H1 (cell line): ENCODE measurements around the gene EPB41L4A. TPM values are rescaled to one million over a fixed set of nuclear protein-coding genes. Genes with fewer than 3 reads are reported as not detected.

Experiments used
- CTCF ChIA-PET: fragments of 300-600 bp; sonication (Branson Sonifier 250); formaldehyde crosslinking; loops from one replicate; lab custom pipeline; 2021; ENCODE audit not compliant: partially characterized antibody; lab: Charles Lee
- POLR2A ChIA-PET: fragments of 300-600 bp; sonication (Branson Sonifier 250); formaldehyde crosslinking; loops from one replicate; lab custom pipeline; 2021; ENCODE audit warnings: inconsistent platforms; ENCODE audit not compliant: partially characterized antibody; lab: Charles Lee
- DNase-seq, 2 experiments: peaks; one replicate each; pipeline versions ENCODE4 v3.0.0 to v3.0.0-alpha.2; 2010 to 2022; ENCODE audit warnings: low spot score in 2 of 2, low read depth in 1 of 2, mixed read lengths in 1 of 2
- FAIRE-seq: peaks from 2 replicates; lab custom pipeline; 2011; peaks lifted over from hg19 to GRCh38; lab: Jason Lieb, UNC
- H2AFZ ChIP-seq: 2 replicates; pipeline ENCODE4 v1.8.1; 2012; ENCODE audit warnings: low read length, inconsistent platforms
- H2AK5ac ChIP-seq: 2 replicates; pipeline ENCODE4 v1.6.1; 2013; ENCODE audit warnings: low read depth, low read length
- H2BK120ac ChIP-seq: replicated peaks from 2 replicates; pipeline ENCODE3; 2013; ENCODE audit warnings: low read depth, low read length, inconsistent platforms
- H2BK12ac ChIP-seq: 2 replicates; pipeline ENCODE4 v1.6.1; 2013; ENCODE audit warnings: low read depth, low read length
- H2BK15ac ChIP-seq: 2 replicates; pipeline ENCODE4 v1.6.1; 2013; ENCODE audit warnings: low read length
- H2BK20ac ChIP-seq: 2 replicates; pipeline ENCODE4 v1.6.1; 2013; ENCODE audit warnings: low read length
- H2BK5ac ChIP-seq: 2 replicates; pipeline ENCODE4 v1.6.1; 2013; ENCODE audit warnings: low read depth, low read length
- H3K14ac ChIP-seq: 2 replicates; pipeline ENCODE4 v1.6.1; 2013; ENCODE audit warnings: inconsistent platforms; ENCODE audit not compliant: insufficient read length
- H3K18ac ChIP-seq: 2 replicates; pipeline ENCODE4 v1.6.1; 2013; ENCODE audit warnings: low read length; ENCODE audit errors: extremely low read depth
- H3K23ac ChIP-seq: 2 replicates; pipeline ENCODE4 v1.6.1; 2013; ENCODE audit warnings: inconsistent platforms; ENCODE audit not compliant: insufficient read length
- H3K23me2 ChIP-seq: 2 replicates; pipeline ENCODE4 v1.6.1; 2013; ENCODE audit warnings: low read depth, low read length
- H3K27ac ChIP-seq: 2 replicates; pipeline ENCODE4 v1.6.1; 2011; ENCODE audit warnings: low read depth, low read length, inconsistent platforms
- H3K27me3 ChIP-seq, 4 experiments: replicated peaks in 1 of 4; 1 replicate in 1 of 4; 2 replicates in 3 of 4; pipeline versions ENCODE4 v1.6.1 to v1.8.1; 2011 to 2013; ENCODE audit warnings: low read length in 3 of 4, mild to moderate bottlenecking in 3 of 4, inconsistent platforms in 2 of 4, mixed read lengths in 2 of 4, moderate library complexity in 1 of 4; ENCODE audit not compliant: control insufficient read depth in 3 of 4, insufficient read depth in 3 of 4; ENCODE audit errors: extremely low read depth in 1 of 4
- H3K36me3 ChIP-seq, 4 experiments: 2 replicates each; pipeline versions ENCODE4 v1.6.1 to v1.8.1; 2011 to 2013; ENCODE audit warnings: mild to moderate bottlenecking in 4 of 4, low read length in 3 of 4, moderate library complexity in 2 of 4, control low read depth in 1 of 4, inconsistent platforms in 1 of 4; ENCODE audit not compliant: insufficient read depth in 4 of 4, control insufficient read depth in 2 of 4
- H3K4ac ChIP-seq: replicated peaks from 2 replicates; pipeline ENCODE3; 2013; ENCODE audit warnings: low read length, low read depth, mixed read lengths, inconsistent platforms; ENCODE audit not compliant: insufficient read length
- H3K4me1 ChIP-seq, 4 experiments: replicated peaks in 1 of 4; 1 replicate in 1 of 4; 2 replicates in 3 of 4; pipeline versions ENCODE4 v1.6.1 to v1.8.1; 2011 to 2013; ENCODE audit warnings: low read length in 3 of 4, inconsistent platforms in 2 of 4, mixed read lengths in 1 of 4; ENCODE audit not compliant: insufficient read depth in 4 of 4, control insufficient read depth in 3 of 4
- H3K4me2 ChIP-seq, 2 experiments: 2 replicates each; pipeline versions ENCODE4 v1.6.1 to v1.8.1; 2011 to 2013; ENCODE audit warnings: low read depth in 2 of 2, low read length in 2 of 2, control low read depth in 1 of 2, inconsistent platforms in 1 of 2, mild to moderate bottlenecking in 1 of 2; ENCODE audit not compliant: insufficient read depth in 1 of 2
- H3K4me3 ChIP-seq, 4 experiments: fragments of 200-600, 300-600 bp in 1 of 4; sonication (generic), shearing (Covaris generic), sonication (Bioruptor Twin) in 1 of 4; 2 replicates each; pipeline versions ENCODE4 v1.5.1 to v1.8.1; 2011 to 2016; ENCODE audit warnings: low read length in 4 of 4, low read depth in 3 of 4, control low read depth in 2 of 4, inconsistent platforms in 2 of 4, mild to moderate bottlenecking in 2 of 4, mixed read lengths in 1 of 4, moderate library complexity in 1 of 4; ENCODE audit not compliant: insufficient read depth in 2 of 4; ENCODE audit errors: extremely low read depth in 1 of 4
- H3K56ac ChIP-seq: replicated peaks from 2 replicates; pipeline ENCODE3; 2013; ENCODE audit warnings: low read depth, mild to moderate bottlenecking, mixed read lengths, low read length, inconsistent platforms; ENCODE audit not compliant: insufficient read length
- H3K79me1 ChIP-seq: 2 replicates; pipeline ENCODE4 v1.6.1; 2013; ENCODE audit warnings: low read depth, low read length, control low read depth
- H3K79me2 ChIP-seq, 2 experiments: 2 replicates each; pipeline versions ENCODE4 v1.6.1 to v1.8.1; 2012 to 2013; ENCODE audit warnings: low read length in 2 of 2, mild to moderate bottlenecking in 2 of 2, inconsistent platforms in 1 of 2; ENCODE audit not compliant: insufficient read depth in 2 of 2, control insufficient read depth in 1 of 2
- H3K9ac ChIP-seq, 4 experiments: replicated peaks in 1 of 4; 1 replicate in 1 of 4; 2 replicates in 3 of 4; pipeline versions ENCODE4 v1.6.1 to v1.8.1; 2011 to 2013; ENCODE audit warnings: low read depth in 3 of 4, low read length in 3 of 4, control low read depth in 2 of 4, mild to moderate bottlenecking in 2 of 4, moderate library complexity in 2 of 4, inconsistent platforms in 1 of 4; ENCODE audit errors: extremely low read depth in 1 of 4
- H3K9me3 ChIP-seq, 2 experiments: 2 replicates each; pipeline versions ENCODE4 v1.6.1 to v1.8.1; 2012 to 2013; ENCODE audit warnings: mild to moderate bottlenecking in 2 of 2, moderate library complexity in 2 of 2, control low read depth in 1 of 2, inconsistent platforms in 1 of 2, low read depth in 1 of 2, low read length in 1 of 2, mixed read lengths in 1 of 2; ENCODE audit not compliant: insufficient read depth in 2 of 2
- H4K20me1 ChIP-seq, 2 experiments: replicated peaks in 1 of 2; 2 replicates each; pipeline versions ENCODE3 to v1.8.1; 2011 to 2013; ENCODE audit warnings: inconsistent platforms in 2 of 2, low read length in 2 of 2, mild to moderate bottlenecking in 1 of 2; ENCODE audit not compliant: insufficient read depth in 2 of 2, control insufficient read depth in 1 of 2
- H4K5ac ChIP-seq: 2 replicates; pipeline ENCODE4 v1.6.1; 2013; ENCODE audit warnings: low read length, low read depth, mixed read lengths, inconsistent platforms; ENCODE audit not compliant: insufficient read length
- H4K8ac ChIP-seq: 2 replicates; pipeline ENCODE4 v1.8.0; 2013; ENCODE audit warnings: mild to moderate bottlenecking, moderate library complexity, low read length, inconsistent platforms; ENCODE audit not compliant: insufficient read depth; ENCODE audit errors: extremely low read depth
- H4K91ac ChIP-seq: replicated peaks from 2 replicates; pipeline ENCODE3; 2013; ENCODE audit warnings: low read length, mixed read lengths, inconsistent platforms; ENCODE audit not compliant: insufficient read length
- HDAC2 ChIP-seq, 2 experiments: fragments of 300-600 bp in 1 of 2; sonication (generic) in 1 of 2; IDR thresholded peaks; 2 replicates each; pipeline ENCODE4 v1.6.1; 2011 to 2012; ENCODE audit warnings: low read depth in 2 of 2, low read length in 2 of 2, mild to moderate bottlenecking in 2 of 2, moderate library complexity in 2 of 2, borderline replicate concordance in 1 of 2, inconsistent platforms in 1 of 2
- TAF7 ChIP-seq: optimal IDR thresholded peaks from 2 replicates; pipeline ENCODE3; 2011; ENCODE audit warnings: low read depth, mild to moderate bottlenecking, inconsistent platforms, low read length, moderate library complexity, borderline replicate concordance
- WGBS, 2 experiments: shearing (Covaris generic) in 1 of 2; methylation state at CpG; one replicate each; pipeline versions ENCODE4 v1.1.6 to v1.1.7; 2013 to 2015; ENCODE audit warnings: low lambda C conversion rate in 2 of 2, mixed read lengths in 2 of 2, inconsistent platforms in 1 of 2, low coverage in 1 of 2, missing lambda C conversion rate in 1 of 2; ENCODE audit not compliant: insufficient replicate concordance in 2 of 2, insufficient coverage in 1 of 2, insufficient read length in 1 of 2; ENCODE audit errors: extremely low coverage in 1 of 2, missing lambda C conversion rate in 1 of 2; 5-methylcytosine and 5-hydroxymethylcytosine counted together
- polyA plus RNA-seq, 7 experiments: library from polyadenylated mRNA; depleted of rRNA in 3 of 7; stranded (reverse) in 5 of 7; unstranded in 2 of 7; fragments of >200 nt in 5 of 7; fragments of 200-250 nt in 2 of 7; gene quantifications; 1 replicate in 5 of 7; 2 replicates in 1 of 7; 4 replicates in 1 of 7; pipeline versions ENCODE4 v1.2.1 to v1.2.3, GENCODE V29; 2011 to 2013; ENCODE audit warnings: missing spikeins in 2 of 7, mixed read lengths in 2 of 7
- total RNA-seq: library from RNA; stranded (reverse); fragmentation: NEBNext Ultra II Directional; extraction: Animal tissue kit (Norgen Biotek cat#: 25700); gene quantifications from 2 replicates; pipeline ENCODE4 v1.2.1, GENCODE V29; 2021
- TF ChIP-seq, protein P1 (sequence below): IDR thresholded peaks from 2 replicates; pipeline ENCODE4 v1.6.1; 2012; ENCODE audit warnings: low read length, inconsistent platforms

The EPB41L4A gene
- total and polyA plus RNA-seq, 2 of the 8 experiments (the other 6 are each of a cell fraction or from before 2014, with no cell fraction given) = 1.6 to 4.6 TPM

DNA sequence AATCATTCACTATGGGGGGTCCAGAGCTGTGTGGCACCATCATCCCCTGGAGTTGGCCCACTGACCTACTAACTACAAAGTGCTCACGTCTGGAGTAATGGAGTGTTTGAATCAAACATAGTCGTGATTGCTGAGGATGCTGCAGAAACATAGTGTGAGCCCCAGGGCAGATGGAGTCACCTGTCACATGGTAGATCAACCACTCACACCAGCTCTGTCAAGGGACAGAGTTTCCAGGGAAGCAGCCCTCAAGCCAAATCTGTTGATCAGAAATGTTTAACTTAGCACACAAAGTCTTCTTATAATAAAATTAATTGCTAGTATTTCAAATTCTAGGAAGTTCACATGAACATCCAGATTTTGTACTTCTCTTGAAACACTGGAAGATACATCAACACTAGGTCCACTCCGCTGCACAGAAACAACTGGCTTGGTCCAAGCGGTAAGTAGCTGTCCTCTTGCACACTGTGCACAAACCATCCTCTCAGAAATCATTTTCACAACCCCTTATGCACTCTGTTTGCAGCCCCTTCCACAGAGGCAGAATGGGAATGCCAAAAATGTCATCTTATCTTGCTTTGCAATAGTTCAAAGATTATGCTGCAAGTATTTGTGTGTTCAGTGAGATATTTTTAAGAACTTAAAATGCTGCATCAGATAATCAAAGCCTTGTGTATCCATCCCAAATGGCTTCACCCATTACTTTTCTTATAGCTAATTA lies 191.0 kb downstream of the EPB41L4A start:
- Histone ChIP-seq H4K91ac (no peak overlapping the region), H3K4me2 (no peak overlapping the region), H2AFZ (no peak overlapping the region), H4K20me1 (no peaks in the 10 kb centered on the region), H3K4me1 (peaks cover 0 to 9% (median 3%) of the 10 kb centered on the region in 4 experiments; a peak in 4 of 7 replicates), H3K27me3 (no peaks in the 10 kb centered on the region), H3K23ac (no peak overlapping the region), H3K79me2 (no peaks in the 10 kb centered on the region), H3K4me3 (no peak overlapping the region), H4K8ac (no peak overlapping the region), H2BK120ac (no peak overlapping the region), H3K14ac (no peak overlapping the region), H3K27ac (no peak overlapping the region), H4K5ac (no peak overlapping the region), H3K4ac (no peak overlapping the region), H3K18ac (no peak overlapping the region), H3K9me3 (no peaks in the 10 kb centered on the region), H3K56ac (no peak overlapping the region), H2BK20ac (no peak overlapping the region), H2AK5ac (no peak overlapping the region), H2BK15ac (no peak overlapping the region), H3K36me3 (no peaks in the 10 kb centered on the region), H3K79me1 (no peaks in the 10 kb centered on the region), H3K23me2 (no peaks in the 10 kb centered on the region), H2BK5ac (no peak overlapping the region), H3K9ac (no peak overlapping the region), H2BK12ac (no peak overlapping the region)
- FAIRE-seq (no peak), DNase-seq (no peak)
- CTCF ChIA-PET = interaction anchor here (1.1 to 4.3 kb wide), 4 partner anchors 11 to 192 kb away, joined by 3 to 23 read pairs (median 8); partner anchors contain the start of gene EPB41L4A
- WGBS, 2 experiments = 92% methylated on average over 4 of the region's 4 CpGs; no CpG with 5 or more reads in 1 of the 2 experiments
- TF ChIP-seq, protein P1, sequence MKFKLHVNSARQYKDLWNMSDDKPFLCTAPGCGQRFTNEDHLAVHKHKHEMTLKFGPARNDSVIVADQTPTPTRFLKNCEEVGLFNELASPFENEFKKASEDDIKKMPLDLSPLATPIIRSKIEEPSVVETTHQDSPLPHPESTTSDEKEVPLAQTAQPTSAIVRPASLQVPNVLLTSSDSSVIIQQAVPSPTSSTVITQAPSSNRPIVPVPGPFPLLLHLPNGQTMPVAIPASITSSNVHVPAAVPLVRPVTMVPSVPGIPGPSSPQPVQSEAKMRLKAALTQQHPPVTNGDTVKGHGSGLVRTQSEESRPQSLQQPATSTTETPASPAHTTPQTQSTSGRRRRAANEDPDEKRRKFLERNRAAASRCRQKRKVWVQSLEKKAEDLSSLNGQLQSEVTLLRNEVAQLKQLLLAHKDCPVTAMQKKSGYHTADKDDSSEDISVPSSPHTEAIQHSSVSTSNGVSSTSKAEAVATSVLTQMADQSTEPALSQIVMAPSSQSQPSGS = no peak
- TF ChIP-seq TAF7 (no peak), HDAC2 (IDR thresholded peaks at IDR 0.05; ENCODE audit: borderline replicate concordance in 1 of 2, low read depth in 2 of 2, low read length in 2 of 2) (no peak)
- POLR2A ChIA-PET = interaction anchor here (0.9 to 1.4 kb wide), 2 partner anchors 11 to 62 kb away, joined by 3 to 4 read pairs; no protein-coding TSS in a partner anchor
